ENCODE results near the gene PFDN1.

DNA sequence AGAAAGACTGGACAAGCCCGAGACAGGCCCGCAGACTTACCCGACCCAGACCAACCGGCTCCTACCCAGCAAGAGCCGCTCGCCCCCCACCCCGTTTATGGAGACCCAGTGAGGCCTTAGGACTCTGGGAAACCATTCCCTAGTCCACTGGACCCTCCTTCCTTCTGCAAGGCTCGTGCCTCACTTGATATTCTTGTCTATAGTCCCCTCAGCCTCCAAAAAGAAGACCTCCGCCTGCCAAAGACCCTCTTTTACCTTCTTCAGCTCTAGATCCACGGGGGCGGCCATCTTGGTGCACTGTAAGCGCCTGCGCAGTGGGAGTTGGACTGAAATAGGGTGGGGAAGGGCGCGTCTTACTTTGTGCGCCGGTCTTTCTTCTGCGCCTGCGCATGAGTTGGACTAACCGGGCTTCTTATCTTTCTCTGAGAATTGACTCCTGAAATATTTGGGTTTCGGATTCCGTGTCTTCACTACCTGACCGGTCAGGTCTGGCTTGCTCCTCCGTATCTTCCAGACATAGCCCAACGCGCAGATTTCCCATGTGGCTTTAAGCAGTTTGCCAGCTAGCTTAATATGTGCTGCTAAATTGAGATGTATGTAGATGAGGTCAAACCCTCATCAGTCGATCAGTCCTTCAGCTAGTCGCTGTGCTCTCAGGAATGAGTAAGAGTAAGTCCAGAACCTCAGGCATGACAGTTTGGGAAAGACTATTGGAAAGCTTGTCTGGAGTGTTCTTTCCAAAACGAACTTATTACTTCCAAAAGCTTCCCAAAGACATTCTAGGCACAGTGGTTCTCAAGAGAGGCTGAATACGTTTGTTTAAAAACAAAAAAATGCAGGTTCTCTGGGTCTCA lies at the start of gene PFDN1:
- TF ChIP-seq MXI1 (conservative IDR thresholded peaks at IDR 0.05; ENCODE audit: poor library complexity, severe bottlenecking) (peak; percentile 79), CTCF (IDR thresholded peaks at IDR 0.05; ENCODE audit: poor library complexity, severe bottlenecking) (no peak)
